Lung microvascular endothelial cell (primary cell): ENCODE data around the gene RCOR1. TPM values are rescaled to one million over a fixed set of nuclear protein-coding genes. Genes with fewer than 3 reads are reported as not detected.
A peak's percentile ranks its signal among the peaks of the same experiment; 100 is the strongest.

Experiments used
- DNase-seq, 2 donors: peaks; one replicate each; pipeline versions ENCODE4 v3.0.0 to v3.0.0-alpha.2; 2010; ENCODE audit warnings: low read depth in 2 of 2
- total RNA-seq: library from RNA; depleted of rRNA; stranded (reverse); fragments of >200 nt; gene quantifications from 2 replicates; pipeline ENCODE4 v1.2.1, GENCODE V29; 2014

RCOR1 gene
- total RNA-seq, 1 donor from 2014 or later, result 8.1 TPM

GRCh38 chr14:102672410-102672960, 80.0 kb downstream of the RCOR1 start:
- DNase-seq, result no peak

DNA sequence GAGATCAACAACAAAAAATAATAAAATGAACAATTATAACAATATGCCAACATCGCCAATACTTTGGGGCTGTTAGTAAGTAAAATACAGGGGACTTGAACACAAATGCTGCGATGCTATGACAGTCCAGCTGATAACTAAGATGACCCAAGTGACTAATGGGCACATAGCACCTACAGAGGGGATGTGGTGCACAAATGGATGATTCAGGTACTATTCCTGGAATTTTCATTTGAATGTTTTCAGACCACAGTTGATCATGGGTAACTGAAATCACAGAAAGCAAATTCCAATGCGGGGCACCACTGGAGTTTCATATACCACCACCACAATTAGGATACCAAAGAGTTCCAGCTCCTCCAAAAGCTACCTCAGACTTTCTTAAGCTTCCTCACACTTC, 82.9 kb downstream of the RCOR1 start:
- DNase-seq, result no peak

DNA sequence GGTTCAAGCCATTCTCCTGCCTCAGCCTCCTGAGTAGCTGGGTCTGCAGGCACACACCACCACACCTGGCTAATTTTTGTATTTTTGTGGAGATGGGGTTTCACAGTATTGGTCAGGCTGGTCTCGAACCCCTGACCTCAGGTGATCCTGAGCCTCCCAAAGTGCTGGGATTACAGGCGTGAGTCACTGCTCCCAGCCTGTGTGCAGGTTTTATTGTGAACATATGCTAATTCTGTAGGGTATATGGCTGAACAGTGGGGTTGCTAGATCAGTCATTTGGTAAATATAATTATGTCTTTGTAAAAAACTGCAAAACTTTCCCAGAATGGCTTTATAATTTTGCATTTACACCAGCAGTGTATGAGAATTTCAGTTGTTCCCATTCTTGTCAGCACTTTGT, 85.9 kb downstream of the RCOR1 start:
- no peak for DNase-seq

DNA sequence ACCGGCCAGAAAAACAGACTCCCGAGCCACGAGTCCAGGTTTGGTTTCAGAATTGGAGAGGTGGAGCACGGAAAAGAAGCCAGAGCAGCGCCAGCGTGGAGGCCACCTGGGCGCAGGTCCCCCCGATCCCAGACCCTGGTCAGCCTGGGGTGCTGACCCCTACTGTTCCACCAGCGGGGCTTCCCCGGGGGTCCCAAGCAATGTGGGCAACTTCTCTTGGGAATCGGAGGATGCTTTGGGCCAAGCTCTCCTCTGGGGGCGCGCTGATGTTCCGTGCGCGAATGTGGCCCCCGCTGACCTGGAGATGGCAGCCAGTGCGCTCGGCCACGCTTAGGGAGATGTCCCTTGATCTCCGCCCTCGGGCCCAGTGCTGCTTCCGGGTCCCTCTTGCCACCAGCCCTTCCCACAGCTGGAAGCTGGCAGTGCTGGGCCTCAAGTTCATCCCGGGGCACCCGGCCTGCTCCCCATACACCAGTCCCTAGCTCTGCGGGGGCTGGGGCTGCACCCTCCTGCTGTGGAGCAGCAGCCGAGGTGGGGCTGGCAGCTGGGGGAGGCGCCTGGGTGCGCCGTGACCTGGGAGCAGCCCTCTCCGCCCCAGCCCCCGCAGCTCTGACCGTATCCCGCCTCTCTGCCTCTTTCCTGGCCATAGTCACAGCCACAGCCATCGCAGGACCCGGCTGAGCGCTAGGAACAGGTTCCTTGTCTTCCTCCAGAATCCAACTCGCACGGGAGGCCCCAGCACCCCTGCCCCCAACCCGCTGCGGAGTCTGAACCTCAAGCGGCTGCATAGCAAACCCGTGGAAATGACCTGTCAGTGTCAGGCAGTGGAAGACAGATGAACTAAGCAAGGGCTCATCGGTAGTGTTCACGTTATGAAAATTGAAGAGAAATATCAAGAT, 91.2 kb downstream of the RCOR1 start:
- DNase-seq, result no peak

GRCh38 chr14:102684298-102684663, 91.8 kb downstream of the RCOR1 start:
- no peak for DNase-seq

DNA sequence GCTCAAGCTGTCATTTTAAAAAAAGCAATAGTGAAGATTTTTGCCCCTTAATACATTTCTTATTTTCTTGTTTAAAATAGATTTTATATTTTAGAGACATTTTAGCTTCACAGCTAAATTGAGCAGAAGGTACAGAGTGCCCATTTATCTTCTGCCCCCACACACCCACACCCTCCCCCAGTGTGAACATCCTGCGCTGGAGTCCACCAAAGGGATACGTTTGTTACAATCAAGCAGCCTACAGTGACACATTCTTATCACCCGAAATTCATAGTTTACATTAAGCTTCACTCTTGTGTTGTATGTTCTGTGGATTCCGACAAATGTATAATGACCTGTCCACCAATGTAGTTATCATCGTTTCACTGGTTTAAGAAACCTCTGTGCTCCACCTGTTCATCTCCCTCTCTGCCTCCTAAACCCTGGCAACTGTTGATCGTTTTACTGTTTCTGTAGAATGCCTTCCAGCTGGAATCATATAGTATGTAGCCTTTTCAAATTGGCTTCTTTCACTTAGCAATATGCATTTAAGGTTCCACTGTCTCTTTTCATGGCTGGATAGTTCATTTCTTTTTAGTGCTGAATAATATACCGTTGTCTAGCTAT, 93.8 kb downstream of the RCOR1 start:
- DNase-seq, result no peak

- DNase-seq, result no peak
These were observed 95.8 kb downstream of the RCOR1 start for GRCh38 chr14:102688290-102688689.

- no peak for DNase-seq
These were observed 98.2 kb downstream of the RCOR1 start for GRCh38 chr14:102690509-102691286.

DNA sequence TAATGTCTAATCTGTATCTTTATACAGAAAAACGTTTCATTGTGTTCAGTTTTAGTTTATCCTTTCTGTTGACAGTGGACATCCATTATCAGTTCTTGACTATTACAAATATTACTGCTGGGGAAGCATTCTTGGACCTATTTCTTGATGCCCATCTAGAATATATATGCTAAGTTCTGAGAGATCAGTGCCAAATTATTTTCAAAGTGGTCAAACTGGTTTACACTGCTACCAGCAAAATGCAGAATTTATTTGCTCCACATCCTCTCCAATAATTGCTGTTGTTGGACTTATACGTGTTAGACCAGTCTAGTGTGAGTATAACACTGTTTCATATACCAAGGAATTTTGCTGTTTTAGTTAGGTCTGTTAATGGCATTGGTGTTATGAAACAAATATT, 99.3 kb downstream of the RCOR1 start:
- DNase-seq, result no peak

DNA sequence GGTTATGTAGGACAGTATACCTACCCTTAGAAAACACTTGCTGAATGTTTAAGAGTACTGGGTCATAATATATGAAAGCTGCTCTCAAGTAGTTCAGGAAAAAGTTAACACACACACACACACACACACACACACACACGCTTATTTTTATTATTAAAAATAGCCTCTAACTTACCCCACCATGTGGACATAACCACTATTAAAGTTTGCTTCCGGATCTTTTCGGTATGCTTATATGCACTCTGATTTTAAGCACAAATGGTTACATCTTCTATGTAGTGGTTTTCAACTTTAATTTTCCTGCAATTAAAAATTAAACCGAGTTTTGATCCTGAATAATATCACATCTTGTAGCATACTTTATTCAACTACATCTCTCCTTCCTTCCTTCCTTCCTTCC, 99.9 kb downstream of the RCOR1 start:
- peak; percentile 29 to 48 for DNase-seq

DNA sequence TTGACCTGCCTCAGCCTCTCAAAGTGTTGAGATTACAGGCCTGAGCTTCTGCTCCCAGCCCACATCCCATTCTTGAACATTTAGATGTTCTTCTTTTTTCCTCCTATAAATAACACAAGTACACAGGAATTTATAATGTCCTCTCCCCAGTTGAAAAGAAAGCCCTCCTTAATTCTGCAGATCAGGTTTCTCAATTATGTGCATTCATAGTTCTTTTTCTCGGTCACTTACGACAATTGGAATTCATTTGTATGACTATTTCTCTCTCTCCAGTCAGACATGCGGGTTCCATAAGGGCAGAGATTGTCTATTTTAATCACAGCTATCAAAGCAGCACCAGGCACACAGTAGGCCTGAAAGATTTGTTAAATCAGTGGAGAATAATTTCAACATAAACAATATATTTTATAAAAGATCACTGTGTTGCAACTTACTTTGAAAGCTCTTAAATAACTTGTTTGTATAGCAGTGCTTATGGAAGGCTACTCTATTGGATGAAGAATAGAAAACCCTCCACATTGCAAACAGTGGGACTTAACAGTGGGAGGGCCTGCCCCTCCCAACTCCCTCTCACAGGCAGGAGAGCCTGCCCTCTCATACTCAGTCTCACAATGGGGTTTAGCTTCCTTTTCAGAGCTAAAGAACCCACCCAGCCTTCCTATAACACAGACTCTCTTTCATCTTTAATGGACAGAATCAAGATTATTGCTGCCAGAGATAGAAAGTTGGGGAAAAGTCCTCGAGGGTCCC, 100.7 kb downstream of the RCOR1 start:
- no peak for DNase-seq

DNA sequence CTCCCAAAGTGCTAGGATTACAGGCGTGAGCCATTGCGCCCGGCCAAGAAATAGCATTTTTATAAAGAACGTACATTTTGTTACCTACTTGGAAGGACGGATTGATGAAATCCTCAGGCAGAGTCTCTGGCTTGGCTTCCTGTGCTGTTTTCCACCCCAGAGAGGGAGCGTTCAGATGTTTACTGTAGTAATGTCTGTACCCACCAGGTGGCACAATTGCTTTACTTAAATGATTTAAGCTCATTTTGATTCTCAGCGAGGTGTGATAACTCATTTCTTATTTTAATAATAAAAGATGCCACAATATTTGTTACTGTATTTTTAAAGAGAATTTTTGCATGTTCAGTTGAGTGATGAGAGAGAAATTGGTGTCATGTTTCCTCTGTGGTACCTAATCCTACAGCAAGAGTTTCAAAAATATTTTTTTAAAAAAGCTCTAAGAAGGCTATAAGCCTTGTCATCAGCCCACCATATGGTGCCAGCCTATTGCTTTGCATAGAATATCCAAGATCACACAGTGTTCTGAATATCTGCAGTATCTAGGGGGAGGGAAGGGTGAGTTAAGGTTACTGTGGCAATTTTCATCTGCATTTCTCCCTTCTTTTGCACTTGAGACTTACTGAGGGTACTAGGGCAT, 102.2 kb downstream of the RCOR1 start:
- peak; percentile 73 to 81 for DNase-seq

DNA sequence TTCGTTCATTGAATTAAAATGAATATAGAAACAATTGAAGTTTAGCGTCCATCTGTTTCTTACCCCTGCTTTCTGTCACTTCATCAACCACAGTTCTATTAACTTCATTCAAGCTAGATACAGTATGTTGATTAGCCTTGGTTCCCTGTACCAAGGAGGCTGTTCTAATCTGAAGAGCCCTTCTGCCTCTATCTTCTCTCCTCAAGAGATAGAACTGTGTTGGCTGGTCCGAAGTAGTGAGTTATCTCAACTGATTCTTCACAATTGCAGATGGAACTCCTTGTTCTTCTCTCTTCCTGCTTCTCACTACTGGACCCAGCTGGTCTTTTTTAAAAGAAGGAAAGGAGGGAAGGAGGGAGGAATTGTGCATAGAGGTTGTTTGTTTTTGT, 102.7 kb downstream of the RCOR1 start:
- DNase-seq, result no peak

DNA sequence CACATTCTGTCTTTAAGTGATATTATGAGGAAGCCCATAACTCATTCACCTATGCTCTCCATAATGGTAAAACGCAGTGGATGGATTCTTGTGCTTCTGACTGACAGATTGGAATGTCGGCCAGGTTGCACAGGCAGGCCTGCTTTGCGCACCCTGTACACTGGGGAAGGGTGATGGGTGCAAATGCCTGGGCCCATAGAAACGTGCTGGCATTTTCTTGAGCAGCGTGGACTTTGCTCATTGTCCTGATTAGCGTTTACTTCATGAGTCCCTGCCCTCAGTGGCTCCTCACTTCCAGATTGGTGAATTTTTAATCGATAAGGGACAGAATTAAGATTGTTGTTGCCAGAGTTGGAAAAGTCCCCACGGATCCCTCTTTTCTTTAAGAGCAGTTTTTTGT, 103.9 kb downstream of the RCOR1 start:
- DNase-seq, result no peak

DNA sequence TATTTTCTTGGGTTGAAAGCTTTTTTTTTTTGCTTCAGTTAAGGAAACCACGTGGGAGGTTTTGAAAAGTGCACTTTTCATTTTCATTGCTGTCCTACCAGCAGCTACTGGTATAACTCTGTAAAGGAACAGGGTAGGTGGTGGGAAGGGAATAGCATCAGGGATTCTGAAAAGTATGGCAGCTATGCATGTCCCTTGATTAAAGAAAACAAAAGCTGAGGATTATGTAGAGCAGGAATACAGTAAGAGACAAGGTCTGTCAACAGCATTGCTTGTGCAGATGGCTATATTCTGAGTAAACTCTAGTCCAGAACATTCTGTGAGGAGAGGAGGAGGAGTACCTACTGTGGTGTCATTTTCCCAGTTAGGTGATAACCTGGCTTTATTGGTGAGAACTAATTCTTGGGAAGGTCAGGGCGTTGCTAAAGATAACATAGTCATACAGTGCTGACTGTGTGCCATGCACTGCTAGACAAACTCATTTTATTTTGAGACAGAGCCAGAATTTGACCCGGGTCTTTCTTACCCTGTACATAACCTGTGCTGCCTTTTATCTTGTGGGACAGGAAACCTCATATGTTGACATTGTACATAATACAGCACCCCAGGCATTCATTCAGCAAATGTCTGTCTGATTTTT, 104.5 kb downstream of the RCOR1 start:
- no peak for DNase-seq

DNA sequence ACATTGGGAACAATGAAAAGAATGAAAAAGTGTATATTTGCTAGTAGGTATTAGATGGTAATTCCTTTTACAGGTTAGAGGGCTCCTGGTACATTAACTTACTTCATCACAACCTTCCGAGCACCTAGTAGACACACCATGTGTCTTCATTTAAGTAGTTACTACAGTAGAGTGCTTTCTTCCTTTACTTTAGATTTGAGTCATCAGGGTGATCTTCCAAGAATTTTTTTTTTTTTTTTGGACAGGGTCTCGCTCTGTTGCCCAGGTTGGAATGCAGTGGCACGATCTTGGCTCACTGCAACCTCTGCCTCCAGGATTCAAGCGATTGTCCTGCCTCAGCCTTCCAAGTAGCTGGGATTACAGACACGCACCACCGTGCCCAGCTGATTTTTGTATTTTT, 105.1 kb downstream of the RCOR1 start:
- DNase-seq, result no peak

GRCh38 chr14:102699416-102700110, 107.1 kb downstream of the RCOR1 start:
- DNase-seq, result peak in 1 of 2 donors; percentile 50

DNA sequence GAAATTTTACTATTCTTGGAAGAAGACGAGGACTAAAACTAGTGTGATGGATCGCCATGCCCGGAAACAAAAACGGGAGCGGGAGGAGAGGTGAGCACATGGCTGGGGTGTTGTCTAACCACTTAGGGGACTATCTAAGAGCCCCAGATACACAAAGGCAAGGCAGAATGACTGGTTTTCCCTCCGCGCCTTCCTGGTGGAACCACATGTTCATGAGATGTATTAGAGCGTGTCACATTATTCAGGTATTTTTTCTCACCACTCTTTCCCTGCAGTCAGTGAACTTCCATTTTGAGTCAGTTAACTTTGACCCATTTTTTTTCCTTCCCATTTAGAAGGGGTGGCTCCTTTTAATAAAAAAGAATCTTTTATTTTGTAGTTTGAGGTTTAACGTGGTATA, 116.0 kb downstream of the RCOR1 start:
- no peak for DNase-seq

DNA sequence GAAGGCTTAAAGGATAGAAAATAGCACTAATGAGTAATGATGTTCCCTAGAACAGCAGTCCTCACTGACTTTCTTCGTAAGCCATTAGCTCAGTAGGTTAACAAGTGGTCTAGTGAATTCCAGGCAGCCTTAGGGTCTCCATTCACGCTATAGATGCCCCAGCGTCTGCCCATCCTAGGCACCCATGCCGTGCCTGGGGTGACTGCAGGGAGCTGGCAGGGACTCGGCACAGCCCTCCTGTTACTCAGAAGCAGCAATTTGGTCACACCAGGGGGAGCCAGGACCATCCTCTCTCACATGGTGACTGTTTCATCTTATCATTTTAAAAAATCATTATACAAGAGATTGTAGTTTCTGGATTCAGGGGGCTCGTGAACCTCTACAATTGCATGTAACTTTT, 118.8 kb downstream of the RCOR1 start:
- no peak for DNase-seq

- DNase-seq, result no peak
These were observed 119.5 kb downstream of the RCOR1 start for GRCh38 chr14:102711946-102712345.
